ENCODE measurements around the gene HMCN2.
"Not testable (repeated sequence)": the region's sequence is repeated elsewhere in the genome, so short reads cannot be mapped to it uniquely, and the experiment has no call there.

DNA sequence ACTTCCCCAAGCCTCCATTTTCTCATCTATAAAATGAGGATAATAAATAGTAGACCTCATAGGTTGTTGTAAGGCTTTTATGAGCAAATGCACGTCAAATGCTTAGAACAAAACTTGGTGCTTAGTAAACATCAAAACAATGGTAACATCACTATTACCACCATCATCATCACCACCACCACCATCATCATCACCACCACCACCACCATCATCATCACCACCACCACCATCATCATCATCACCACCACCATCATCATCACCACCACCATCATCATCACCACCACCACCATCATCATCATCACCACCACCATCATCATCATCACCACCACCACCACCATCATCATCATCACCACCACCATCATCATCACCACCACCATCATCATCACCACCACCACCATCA is 12.0 kb downstream of the HMCN2 start:
- TF ChIP-seq, protein P1, sequence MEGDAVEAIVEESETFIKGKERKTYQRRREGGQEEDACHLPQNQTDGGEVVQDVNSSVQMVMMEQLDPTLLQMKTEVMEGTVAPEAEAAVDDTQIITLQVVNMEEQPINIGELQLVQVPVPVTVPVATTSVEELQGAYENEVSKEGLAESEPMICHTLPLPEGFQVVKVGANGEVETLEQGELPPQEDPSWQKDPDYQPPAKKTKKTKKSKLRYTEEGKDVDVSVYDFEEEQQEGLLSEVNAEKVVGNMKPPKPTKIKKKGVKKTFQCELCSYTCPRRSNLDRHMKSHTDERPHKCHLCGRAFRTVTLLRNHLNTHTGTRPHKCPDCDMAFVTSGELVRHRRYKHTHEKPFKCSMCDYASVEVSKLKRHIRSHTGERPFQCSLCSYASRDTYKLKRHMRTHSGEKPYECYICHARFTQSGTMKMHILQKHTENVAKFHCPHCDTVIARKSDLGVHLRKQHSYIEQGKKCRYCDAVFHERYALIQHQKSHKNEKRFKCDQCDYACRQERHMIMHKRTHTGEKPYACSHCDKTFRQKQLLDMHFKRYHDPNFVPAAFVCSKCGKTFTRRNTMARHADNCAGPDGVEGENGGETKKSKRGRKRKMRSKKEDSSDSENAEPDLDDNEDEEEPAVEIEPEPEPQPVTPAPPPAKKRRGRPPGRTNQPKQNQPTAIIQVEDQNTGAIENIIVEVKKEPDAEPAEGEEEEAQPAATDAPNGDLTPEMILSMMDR (IDR thresholded peaks at IDR 0.05; ENCODE audit: low read depth, low read length), result not testable (repeated sequence)
- TF ChIP-seq EZH2phosphoT487 (IDR thresholded peaks at IDR 0.05; ENCODE audit: low read depth), result not testable (repeated sequence)

Data from OCI-LY3 (cell line).